GM19035 (cell line): ENCODE results near the gene ZNF234.
A peak's percentile ranks its signal among the peaks of the same experiment; 100 is the strongest.
"Not testable (repeated sequence)": the region's sequence is repeated elsewhere in the genome, so short reads cannot be mapped to it uniquely, and the experiment has no call there.

Source experiments
- ATAC-seq: cut with Tn5 transposase; IDR thresholded peaks from one replicate; pipeline ENCODE4 v1.9.1; 2021; ENCODE audit not compliant: unreplicated experiment

ZNF234 gene

DNA sequence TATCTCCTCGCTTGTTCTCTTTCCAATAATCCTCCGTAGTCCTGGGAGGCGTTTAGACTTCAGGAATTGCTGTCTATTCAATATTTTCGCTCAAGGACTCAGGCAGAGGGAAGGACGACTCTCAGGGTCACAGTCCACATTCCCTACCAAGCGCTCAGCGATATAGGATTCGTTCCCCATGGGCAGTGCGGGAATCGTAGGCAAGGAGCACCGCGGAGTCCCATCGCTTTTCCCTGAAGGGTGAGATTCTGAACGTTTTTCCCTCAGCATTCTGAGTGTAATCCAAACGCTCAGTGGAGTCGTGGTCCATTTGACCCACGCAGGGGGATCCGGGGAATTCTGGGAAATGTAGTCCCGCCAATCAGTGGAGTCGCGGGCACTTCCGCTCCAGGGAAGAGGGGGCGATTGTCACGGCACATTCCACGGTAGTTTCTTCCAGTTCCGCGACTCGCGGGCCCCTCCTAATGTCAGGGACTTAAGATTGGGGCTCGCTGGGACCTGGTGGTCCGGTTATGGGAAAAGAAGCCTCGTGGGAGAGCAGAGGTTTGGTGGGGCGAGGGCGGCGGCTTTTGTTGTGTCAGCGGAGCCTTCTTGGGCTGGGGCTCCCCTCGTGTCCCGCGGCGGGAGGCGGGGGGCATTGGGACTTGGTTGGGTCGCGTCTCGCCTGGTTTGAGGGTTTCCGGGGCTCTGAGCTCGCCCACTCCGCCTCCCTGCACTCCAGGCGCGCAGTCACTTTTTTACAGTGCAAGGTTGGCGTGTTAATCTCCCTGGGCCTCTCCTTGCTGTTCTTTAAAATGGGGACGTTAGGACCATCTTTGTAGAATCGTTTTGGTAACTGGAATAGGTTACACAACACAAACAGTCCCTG is at the start of gene ZNF234:
Gene ZNF234, plus strand, starts transcription at position 364 of the 868 bp plus-strand sequence. CDS start 3,079 bp downstream, outside the sequence.
- peak; percentile 86 for ATAC-seq

DNA sequence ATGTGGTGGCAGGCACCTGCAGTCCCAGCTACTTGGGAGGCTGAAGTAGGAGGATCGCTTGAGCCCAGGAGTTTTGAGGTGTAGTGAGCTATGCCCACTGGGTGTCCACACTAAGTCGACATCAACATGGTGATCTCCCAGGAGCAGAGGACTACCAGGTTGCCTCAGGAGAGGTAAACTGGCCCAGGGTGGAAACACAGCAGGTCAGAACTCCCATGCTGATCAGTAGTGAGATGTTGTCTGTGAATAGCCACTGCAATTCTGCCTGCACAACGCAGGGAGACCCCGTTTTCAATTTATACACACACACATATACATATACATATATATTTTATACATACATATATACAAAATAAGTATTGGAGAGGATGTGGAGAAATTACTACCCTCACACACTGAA is 49.2 kb upstream of the ZNF234 start:
- no peak for ATAC-seq

DNA sequence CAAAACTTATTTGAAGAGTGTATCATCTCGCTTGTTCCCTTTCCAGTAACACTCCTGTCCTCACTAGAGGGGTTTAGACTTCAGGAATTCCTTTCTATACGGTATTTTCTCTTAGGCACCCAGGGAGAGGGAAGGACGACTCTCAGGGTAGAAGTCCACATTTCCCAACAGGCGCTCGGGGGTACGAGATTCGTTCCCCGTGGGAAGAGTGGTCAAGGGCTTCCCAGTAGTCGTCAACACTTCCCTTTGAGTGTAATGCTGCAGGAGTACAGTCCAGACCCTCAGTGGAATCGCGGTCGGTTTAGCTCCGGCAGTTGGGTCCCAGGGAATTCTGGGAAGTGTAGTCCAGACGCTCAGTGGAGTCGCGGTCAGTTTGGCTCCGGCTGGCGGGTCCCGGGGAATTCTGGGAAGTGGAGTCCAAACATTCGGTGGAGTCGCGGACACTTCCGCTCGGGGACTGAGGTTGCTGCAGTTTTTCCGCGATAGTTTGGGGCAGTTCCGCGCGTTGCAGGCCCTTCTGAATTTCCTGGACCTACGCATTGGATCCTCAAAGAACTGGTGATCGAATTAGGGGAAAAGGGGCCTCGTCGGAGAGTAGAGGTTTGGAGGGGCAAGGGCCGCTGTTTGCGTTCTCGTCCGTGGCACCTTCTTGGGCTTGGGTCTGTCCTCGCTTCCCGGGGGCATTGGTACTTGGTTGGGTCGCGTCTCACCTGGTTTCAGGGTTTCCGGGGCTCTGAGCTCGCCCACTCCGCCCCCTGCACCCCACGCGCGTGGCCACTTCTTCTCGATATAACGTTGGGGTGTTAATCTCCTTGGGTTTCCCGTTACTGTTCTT is 47.2 kb upstream of the ZNF234 start, which contains the start of gene ZNF224:
Gene ZNF224, plus strand, starts transcription at position 431 of the 835 bp plus-strand sequence. CDS start 3,513 bp downstream, outside the sequence.
- ATAC-seq: peak; percentile 83

DNA sequence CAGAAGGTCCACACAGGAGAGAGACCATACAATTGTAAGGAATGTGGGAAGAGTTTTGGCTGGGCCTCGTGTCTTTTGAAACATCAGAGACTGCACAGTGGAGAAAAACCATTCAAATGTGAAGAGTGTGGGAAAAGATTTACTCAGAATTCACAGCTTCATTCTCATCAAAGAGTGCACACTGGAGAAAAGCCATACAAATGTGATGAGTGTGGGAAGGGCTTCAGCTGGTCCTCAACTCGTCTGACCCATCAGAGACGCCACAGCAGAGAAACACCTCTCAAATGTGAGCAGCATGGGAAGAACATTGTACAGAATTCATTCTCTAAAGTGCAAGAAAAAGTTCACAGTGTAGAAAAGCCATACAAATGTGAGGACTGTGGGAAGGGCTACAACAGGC is 33.6 kb upstream of the ZNF234 start:
- ATAC-seq: no peak

DNA sequence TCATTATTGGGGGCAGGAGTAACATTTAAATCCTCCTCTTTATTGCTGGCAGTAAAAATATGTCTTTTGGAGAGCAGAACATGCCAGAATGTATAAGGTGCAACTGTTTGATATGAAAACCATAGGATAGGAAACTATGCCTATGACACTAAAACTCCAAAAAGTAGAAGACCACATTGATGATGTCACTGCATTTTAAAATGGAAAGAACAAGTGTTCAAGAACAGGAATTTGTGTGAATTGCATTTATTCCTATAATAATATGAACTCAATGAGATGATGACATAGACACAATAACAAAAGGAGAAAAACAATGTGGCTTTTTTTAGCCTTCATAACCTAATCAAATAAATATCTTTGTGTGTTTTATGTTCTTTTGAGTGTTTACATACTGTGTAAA is 31.9 kb upstream of the ZNF234 start:
- ATAC-seq: no peak

DNA sequence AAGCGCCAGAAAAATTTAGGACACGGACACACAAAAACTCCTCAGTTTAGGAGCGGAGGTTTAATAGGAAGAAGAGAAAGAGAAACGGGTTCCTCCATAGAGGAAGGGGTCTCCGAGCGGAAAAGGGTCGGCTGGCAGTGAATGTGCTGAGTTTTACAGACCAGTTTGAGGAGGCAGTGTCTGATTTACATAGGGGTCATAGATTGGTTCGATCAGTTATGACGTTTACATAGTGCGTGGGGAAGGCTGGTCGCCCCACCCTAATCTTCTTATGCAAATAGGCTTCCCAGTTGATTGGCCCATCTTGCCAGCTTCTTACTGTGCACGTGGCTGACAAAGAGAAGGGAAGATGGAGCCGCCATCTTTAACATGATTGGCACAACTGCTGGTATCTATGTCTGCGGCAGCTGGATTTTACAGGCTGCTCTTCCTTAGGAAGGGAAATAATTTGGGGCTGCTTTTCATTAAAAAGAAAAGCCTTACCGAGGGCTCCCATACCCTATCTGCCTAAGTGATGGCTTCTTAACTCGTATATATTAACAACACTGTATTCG is 29.4 kb upstream of the ZNF234 start:
- no peak for ATAC-seq

DNA sequence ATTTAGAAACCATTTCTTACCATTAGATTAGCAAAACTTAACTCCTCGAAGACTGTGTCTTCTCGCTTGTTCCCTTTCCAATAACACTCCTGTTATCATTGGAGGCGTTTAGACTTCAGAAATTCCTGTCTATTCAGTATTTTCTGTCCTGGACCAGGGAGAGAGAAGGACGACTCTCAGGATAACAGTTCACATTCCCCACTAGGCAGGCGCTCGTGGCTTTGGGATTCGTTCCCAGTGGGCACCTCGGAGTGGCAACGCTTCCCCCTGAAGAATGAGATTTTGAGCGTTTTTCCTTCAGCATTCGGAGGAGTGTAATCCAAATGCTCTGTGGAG is 28.6 kb upstream of the ZNF234 start:
- ATAC-seq: no peak

DNA sequence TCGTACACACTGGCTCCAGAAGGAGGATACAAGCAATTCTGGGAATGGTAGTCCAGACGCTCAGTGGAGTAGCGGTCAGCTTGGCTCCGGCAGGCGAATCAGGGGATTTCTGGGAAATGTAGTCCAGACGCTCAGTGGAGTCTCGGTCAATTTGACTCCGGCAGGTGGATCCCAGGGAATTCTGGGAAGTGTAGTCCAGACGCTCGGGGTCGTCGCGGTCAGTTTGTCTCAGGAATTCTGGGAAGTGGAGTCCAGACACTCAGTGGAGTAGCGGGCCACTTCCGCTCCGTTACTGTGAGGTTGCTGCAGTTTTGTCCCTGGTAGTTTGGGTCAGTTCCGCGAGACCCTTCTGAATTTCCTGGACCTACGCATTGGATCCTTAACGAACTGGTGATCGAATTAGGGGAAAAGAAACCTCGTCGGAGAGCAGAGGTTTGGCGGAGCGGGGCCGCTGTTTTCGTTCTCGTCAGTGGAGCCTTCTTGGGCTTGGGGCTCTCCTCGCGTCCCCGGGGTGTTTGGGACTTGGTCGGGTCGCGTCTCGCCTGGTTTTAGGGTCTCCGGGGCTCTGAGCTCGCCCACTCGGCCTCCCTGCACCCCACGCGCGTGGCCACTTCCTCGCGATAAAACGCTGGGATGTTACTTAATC is 28.1 kb upstream of the ZNF234 start, which contains the start of gene ZNF225:
Gene ZNF225, plus strand, starts transcription at position 262 of the 646 bp plus-strand sequence. CDS start 2,429 bp downstream, outside the sequence.
- peak; percentile 93 for ATAC-seq

DNA sequence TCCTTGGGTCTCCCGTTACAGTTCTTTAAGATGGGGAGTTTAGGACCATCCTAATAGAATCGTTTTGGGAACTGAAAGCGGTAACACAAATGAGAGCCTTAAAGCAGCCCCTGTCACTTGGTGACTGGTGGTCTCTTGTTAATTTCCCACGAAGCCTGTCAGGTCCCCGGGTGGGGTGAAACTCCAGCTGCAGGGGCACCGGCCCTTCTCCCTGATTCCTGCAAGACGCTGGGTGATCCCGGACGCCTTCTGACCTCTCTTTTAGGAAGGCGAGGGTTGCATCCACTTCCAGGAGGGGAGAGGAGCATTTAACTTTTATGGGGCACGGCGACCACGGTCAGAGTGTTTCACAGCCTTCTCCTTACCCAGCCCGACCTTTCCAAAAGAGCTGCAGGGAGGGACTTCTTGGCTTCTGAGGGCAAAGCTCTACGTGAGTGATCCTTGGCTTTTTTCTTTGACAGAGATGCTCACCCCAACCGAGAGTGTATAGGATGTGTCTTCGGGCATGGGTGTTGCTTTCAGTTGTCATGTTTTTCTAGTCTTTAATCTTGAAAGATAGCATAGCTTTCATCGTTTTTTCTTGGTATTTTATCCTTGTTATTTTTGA is 27.5 kb upstream of the ZNF234 start:
- peak; percentile 7 for ATAC-seq

DNA sequence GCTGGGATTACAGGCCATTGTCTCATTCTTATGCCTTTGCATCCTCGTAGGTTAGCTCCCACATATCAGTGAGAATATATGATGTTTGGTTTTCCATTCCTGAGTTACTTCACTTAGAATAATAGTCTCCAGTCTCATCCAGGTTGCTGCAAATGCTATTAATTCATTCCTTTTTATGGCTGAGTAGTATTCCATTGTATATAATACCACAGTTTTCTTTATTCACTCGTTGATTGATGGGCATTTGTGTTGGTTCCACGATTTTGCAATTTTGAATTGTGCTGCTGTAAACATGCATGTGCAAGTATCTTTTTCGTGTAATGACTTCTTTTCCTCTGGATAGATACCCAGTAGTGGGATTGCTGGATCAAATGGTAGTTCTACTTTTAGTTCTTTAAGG is 20.2 kb upstream of the ZNF234 start:
- not testable (repeated sequence) for ATAC-seq

DNA sequence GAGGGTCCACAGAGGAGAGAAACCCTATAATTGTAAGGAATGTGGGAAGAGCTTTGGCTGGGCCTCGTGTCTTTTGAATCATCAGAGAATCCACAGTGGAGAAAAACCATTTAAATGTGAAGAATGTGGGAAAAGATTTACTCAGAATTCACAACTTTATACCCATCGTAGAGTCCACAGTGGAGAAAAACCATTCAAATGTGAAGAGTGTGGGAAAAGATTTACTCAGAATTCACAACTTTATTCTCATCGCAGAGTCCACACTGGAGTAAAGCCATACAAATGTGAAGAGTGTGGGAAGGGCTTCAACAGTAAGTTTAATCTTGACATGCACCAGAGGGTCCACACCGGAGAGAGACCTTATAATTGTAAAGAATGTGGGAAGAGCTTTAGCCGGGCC is 9.4 kb upstream of the ZNF234 start:
- no peak for ATAC-seq

DNA sequence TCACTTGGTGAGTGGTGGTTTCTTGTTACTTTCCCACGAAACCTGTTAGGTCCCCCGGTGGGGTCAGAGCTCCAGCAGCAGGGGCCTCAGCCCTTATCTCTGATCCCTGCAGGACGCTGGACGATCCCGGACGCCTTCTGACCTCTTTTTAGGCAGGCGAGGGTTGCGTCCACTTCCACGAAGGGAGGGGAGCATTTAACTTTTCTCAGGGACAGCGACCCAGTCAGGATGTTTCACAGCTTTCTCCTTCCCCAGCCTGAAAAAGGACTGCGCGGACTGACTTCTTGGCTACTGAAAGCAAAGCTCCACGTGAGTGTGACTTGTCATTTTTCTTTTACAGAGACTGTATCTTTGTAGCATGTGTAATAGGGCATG is 692 bp downstream of the ZNF234 start:
- ATAC-seq: no peak

DNA sequence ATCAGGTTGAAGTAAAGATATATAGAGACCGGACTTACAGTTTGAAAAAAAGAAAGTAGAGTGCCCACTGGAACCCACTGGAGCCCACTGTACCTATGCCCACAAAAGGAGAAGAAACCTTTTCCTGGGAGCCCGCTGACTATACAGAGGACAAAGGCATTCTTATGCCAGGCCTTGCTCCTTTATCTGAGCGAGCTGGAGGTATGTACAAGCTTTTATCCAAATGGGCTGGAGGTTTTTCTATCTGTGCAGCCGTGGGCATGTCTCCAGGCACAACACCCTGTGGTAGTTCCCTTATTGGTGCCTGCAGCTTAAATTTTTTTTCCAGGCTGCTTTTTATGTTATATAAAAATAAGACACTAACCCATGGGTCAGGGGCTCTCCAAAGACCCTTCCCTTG is 8.4 kb downstream of the ZNF234 start:
- ATAC-seq: no peak

DNA sequence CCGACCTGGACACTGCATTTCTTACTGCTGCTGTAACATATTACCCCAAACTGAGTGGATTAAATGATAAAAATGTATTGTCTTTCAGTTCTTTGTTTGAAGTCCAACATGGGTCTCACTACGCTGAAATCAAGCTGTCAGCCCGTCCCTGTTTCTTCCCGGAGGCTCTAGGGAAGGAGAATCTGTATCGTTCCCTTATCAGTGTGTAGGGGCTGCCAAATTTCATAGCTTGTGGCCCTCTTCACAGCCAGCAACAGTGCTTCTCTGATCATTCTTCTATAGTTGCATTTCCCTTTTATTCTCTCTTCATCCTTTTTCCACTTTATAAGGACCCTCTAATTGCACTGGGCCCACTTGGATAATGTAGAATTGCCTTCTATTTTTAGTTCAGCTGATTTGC is 10.1 kb downstream of the ZNF234 start:
- no peak for ATAC-seq

DNA sequence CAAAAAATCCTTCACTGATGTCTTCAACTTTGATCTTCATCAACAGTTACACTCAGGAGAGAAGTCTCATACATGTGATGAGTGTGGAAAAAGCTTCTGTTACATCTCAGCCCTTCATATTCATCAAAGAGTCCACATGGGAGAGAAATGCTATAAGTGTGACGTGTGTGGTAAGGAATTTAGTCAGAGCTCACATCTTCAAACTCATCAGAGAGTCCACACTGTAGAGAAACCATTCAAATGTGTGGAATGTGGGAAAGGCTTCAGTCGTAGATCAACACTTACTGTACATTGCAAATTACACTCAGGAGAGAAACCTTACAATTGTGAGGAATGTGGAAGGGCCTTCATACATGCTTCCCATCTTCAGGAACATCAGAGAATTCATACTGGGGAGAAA is 15.1 kb downstream of the ZNF234 start:
- ATAC-seq: no peak

DNA sequence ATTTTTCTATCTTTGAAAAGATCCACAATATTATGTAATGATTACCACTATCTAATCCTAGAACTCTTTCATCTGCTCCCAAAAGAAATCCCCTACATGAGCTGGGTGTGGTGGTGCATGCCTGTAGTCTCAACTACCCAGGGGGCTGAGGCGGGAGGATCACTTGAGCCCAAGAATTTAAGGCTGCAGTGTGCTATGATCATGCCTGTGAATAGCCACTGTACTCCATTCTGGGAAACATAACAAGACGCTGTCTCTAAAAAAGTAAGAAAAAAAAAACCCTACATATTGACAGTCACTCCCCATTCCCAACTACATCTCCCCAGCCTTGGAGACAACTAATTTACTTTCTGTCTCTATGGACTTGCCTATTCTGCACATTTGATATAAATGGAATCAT is 22.4 kb downstream of the ZNF234 start:
- ATAC-seq: no peak

DNA sequence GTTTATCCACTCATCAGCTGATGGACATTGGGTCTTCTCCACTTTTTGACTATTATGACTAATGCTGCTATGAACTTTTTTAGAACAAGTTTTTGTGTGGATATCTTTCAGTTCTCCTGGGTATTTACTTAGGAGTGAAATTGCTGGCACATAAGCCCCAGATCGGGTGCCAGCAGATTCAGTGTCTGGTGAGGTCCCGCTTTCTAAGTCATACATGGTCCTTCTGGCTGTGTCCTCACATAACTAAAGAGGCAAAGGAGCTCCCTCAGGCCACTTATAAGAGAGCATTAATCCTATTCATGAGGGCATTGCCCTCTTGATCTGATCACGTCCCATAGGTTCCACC is 22.9 kb downstream of the ZNF234 start:
- peak; percentile 14 for ATAC-seq

DNA sequence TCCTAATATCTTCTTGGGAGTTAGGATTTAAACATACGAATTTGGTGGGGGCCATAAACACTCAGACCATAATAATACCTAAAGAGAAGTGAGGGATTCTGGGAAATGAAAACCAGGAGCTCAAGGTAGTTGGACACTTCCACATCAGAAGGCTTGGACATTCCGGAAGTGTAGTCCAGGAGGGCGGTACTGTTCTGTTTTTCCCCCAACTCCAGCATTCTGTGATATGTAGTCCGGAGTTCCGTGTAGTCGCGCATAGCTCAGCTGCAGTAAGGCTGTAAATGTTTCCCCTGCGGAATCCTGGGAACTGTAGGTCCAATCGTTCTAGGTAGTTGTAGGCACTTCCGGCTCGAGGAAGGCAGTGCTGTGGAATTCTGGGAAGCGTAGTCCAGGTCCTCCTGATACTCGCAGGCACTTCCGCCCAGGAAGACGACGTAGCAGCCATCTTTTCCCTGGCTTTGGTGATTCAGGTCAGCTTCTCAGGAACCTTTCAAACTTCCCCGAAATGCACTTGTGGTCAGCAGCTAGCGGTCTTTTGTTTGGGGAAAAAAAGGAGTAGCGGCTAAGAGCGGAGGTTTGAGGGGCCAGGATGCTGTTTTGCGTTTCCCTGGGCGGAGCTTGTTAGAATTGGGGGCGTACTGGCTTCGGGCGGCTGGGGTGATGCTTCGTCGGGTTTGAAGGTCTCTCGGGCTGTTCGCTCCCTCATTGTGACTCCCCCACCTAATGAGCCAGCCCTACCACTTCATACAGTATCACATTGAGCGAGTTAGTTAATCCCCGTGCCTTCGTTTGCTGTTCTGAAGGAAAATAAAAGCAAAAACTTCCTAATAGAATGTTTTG is 23.5 kb downstream of the ZNF234 start, which contains the start of gene ZNF226:
Gene ZNF226, plus strand, starts transcription at position 428 of the 840 bp plus-strand sequence. CDS start 4,981 bp downstream, outside the sequence.
- ATAC-seq: peak; percentile 87

DNA sequence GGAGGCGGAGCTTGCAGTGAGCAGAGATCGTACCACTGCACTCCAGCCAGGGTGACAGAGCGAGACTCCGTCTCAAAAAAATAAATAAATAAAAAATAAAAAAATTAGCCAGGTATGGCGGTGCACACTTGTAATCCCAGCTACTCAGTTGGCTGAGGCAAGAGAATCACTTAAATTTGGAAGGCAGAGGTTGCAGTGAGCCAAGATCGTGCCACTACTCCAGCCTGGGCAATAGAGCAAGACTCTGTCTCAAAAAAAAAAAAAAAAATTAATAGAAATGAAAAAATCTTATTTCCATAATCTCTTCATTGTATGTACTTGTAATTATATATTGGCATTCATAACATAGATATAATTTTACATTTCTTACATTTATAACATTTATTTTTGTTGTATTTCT is 29.3 kb downstream of the ZNF234 start:
- not testable (repeated sequence) for ATAC-seq

DNA sequence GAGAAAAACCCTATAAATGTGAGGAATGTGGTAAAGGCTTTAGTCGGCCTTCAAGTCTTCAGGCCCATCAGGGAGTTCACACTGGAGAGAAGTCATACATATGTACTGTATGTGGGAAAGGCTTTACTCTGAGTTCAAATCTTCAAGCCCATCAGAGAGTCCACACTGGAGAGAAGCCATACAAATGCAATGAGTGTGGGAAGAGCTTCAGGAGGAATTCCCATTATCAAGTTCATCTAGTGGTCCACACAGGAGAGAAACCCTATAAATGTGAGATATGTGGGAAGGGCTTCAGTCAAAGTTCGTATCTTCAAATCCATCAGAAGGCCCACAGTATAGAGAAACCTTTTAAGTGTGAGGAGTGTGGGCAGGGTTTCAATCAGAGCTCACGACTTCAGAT is 35.2 kb downstream of the ZNF234 start:
- no peak for ATAC-seq
